CD4-positive, CD25-positive, alpha-beta regulatory T cell (primary cell): ENCODE measurements around the gene TSPAN4. TPM values are rescaled to one million over a fixed set of nuclear protein-coding genes. Genes with fewer than 3 reads are reported as not detected.
A peak's percentile ranks its signal among the peaks of the same experiment; 100 is the strongest.

ENCODE experiments used
- ATAC-seq, 2 donors: fragments of 150-1000 bp; cut with Tn5 transposase; one replicate each; pipeline ENCODE4 v1.10.0; 2021; ENCODE audit warnings: low read depth in 2 of 2, moderate number of reproducible peaks in 2 of 2, moderate library complexity in 1 of 2
- DNase-seq, 3 donors: peaks; one replicate each; pipeline versions ENCODE4 v3.0.0 to v3.0.0-alpha.2; 2012 to 2022; ENCODE audit warnings: mixed read lengths in 1 of 3
- H3K27ac ChIP-seq: one replicate; pipeline ENCODE4 v1.7.0; 2013; ENCODE audit warnings: mild to moderate bottlenecking, low read length; ENCODE audit not compliant: insufficient read depth, poor library complexity, severe bottlenecking
- H3K27me3 ChIP-seq: one replicate; pipeline ENCODE4 v1.7.0; 2013; ENCODE audit warnings: low read length; ENCODE audit not compliant: control insufficient read depth, insufficient read depth
- H3K36me3 ChIP-seq: one replicate; pipeline ENCODE4 v1.7.0; 2013; ENCODE audit warnings: mild to moderate bottlenecking, low read length, moderate library complexity; ENCODE audit not compliant: control insufficient read depth, insufficient read depth
- H3K4me1 ChIP-seq: 2 replicates; pipeline ENCODE4 v1.7.0; 2013; ENCODE audit warnings: mild to moderate bottlenecking, low read length; ENCODE audit not compliant: insufficient read depth, control insufficient read depth, poor library complexity, severe bottlenecking
- H3K4me3 ChIP-seq: one replicate; pipeline ENCODE4 v1.7.0; 2013; ENCODE audit warnings: low read depth, mild to moderate bottlenecking, low read length, moderate library complexity
- H3K9me3 ChIP-seq, 2 experiments: 1 replicate in 1 of 2; 2 replicates in 1 of 2; pipeline ENCODE4 v1.7.0; 2013; ENCODE audit warnings: low read length in 2 of 2, mild to moderate bottlenecking in 1 of 2, moderate library complexity in 1 of 2; ENCODE audit not compliant: control insufficient read depth in 2 of 2
- H3K27ac Mint-ChIP-seq, 3 donors: one replicate each; pipeline ENCODE4 v1.8.0; 2020 to 2022; ENCODE audit warnings: mild to moderate bottlenecking in 3 of 3, mixed read lengths in 3 of 3, moderate library complexity in 2 of 3
- H3K27me3 Mint-ChIP-seq: one replicate; pipeline ENCODE4 v1.8.0; 2022; ENCODE audit warnings: mild to moderate bottlenecking, mixed read lengths
- H3K36me3 Mint-ChIP-seq: one replicate; pipeline ENCODE4 v1.8.0; 2020; ENCODE audit warnings: mixed read lengths
- H3K4me1 Mint-ChIP-seq, 4 donors: one replicate each; pipeline ENCODE4 v1.8.0; 2020 to 2022; ENCODE audit warnings: mixed read lengths in 4 of 4, mild to moderate bottlenecking in 1 of 4
- H3K4me3 Mint-ChIP-seq, 4 donors: one replicate each; pipeline ENCODE4 v1.8.0; 2020 to 2022; ENCODE audit warnings: mild to moderate bottlenecking in 4 of 4, mixed read lengths in 4 of 4, moderate library complexity in 3 of 4
- H3K9me3 Mint-ChIP-seq, 7 donors: one replicate each; pipeline ENCODE4 v1.8.0; 2020 to 2022; ENCODE audit warnings: mixed read lengths in 7 of 7, mild to moderate bottlenecking in 3 of 7, moderate library complexity in 2 of 7
- polyA plus RNA-seq, 4 donors: library from polyadenylated mRNA; unstranded; fragments of 300-500 nt; fragmentation: Illumina TruSeq; gene quantifications; one replicate each; pipeline ENCODE4 v1.2.3, GENCODE V29; 2021
- total RNA-seq: library from RNA; stranded (reverse); gene quantifications from one replicate; pipeline ENCODE4 v1.2.3, GENCODE V29; 2022

The TSPAN4 gene
- total and polyA plus RNA-seq, 5 donors from 2014 or later, result 1.2 to 2.2 (median 1.6) TPM

- no peak overlapping the region for H3K4me3 Mint-ChIP-seq
- H3K27ac ChIP-seq, result no peak overlapping the region
- no peak for ATAC-seq
- H3K4me1 Mint-ChIP-seq, result peaks cover 0 to 1% (median 0%) of the 10 kb centered on the region in 4 donors
- no peak for DNase-seq
- H3K9me3 Mint-ChIP-seq, result no peaks in the 10 kb centered on the region
- peaks cover 12% of the 10 kb centered on the region for H3K36me3 ChIP-seq
- no peaks in the 10 kb centered on the region for H3K27me3 Mint-ChIP-seq
- no peak overlapping the region for H3K27ac Mint-ChIP-seq
- no peak overlapping the region for H3K4me3 ChIP-seq
- H3K36me3 Mint-ChIP-seq, result peaks cover 3% of the 10 kb centered on the region
- no peaks in the 10 kb centered on the region for H3K27me3 ChIP-seq
- no peaks in the 10 kb centered on the region for H3K4me1 ChIP-seq
- no peaks in the 10 kb centered on the region for H3K9me3 ChIP-seq
Measured at GRCh38 chr11:895331-896110, 52.9 kb downstream of the TSPAN4 start.

GRCh38 chr11:897253-898142 lies 54.8 kb downstream of the TSPAN4 start:
- H3K27ac Mint-ChIP-seq, result no peak overlapping the region
- peaks cover 8% of the 10 kb centered on the region for H3K36me3 Mint-ChIP-seq

GRCh38 chr11:898143-898511 lies 55.5 kb downstream of the TSPAN4 start:
- DNase-seq (peak in 1 of 3 donors; percentile 14), ATAC-seq (no peak)
- Mint-ChIP-seq H3K4me1 (peaks cover 0 to 5% (median under 1%) of the 10 kb centered on the region in 4 donors), H3K9me3 (no peaks in the 10 kb centered on the region), H3K27ac (no peak overlapping the region), H3K4me3 (no peak overlapping the region), H3K36me3 (peaks cover 8% of the 10 kb centered on the region), H3K27me3 (no peaks in the 10 kb centered on the region)
- Histone ChIP-seq H3K9me3 (no peaks in the 10 kb centered on the region), H3K27me3 (no peaks in the 10 kb centered on the region), H3K4me1 (no peaks in the 10 kb centered on the region), H3K4me3 (no peak overlapping the region), H3K36me3 (peaks cover 37% of the 10 kb centered on the region), H3K27ac (no peak overlapping the region)

More at GRCh38 chr11:897253-898142, 54.8 kb downstream of the TSPAN4 start:
- no peaks in the 10 kb centered on the region for H3K27me3 Mint-ChIP-seq
- ATAC-seq (no peak), DNase-seq (no peak)
- no peak overlapping the region for H3K27ac ChIP-seq
- H3K27me3 ChIP-seq, result no peaks in the 10 kb centered on the region
- H3K36me3 ChIP-seq, result peaks cover 31% of the 10 kb centered on the region
- no peak overlapping the region for H3K4me3 ChIP-seq
- H3K4me1 Mint-ChIP-seq, result peaks cover 0 to 5% (median under 1%) of the 10 kb centered on the region in 4 donors
- H3K4me1 ChIP-seq, result no peaks in the 10 kb centered on the region
- no peak overlapping the region for H3K4me3 Mint-ChIP-seq
- no peaks in the 10 kb centered on the region for H3K9me3 Mint-ChIP-seq
- H3K9me3 ChIP-seq, result no peaks in the 10 kb centered on the region

- Histone ChIP-seq H3K9me3 (no peaks in the 10 kb centered on the region), H3K27me3 (no peaks in the 10 kb centered on the region), H3K4me3 (no peak overlapping the region), H3K27ac (no peak overlapping the region), H3K4me1 (no peaks in the 10 kb centered on the region), H3K36me3 (peaks cover 40% of the 10 kb centered on the region)
- no peak for DNase-seq
- Mint-ChIP-seq H3K36me3 (peaks cover 8% of the 10 kb centered on the region), H3K4me3 (no peak overlapping the region), H3K4me1 (peaks cover 0 to 5% (median 0%) of the 10 kb centered on the region in 4 donors), H3K9me3 (no peaks in the 10 kb centered on the region), H3K27ac (no peak overlapping the region), H3K27me3 (no peaks in the 10 kb centered on the region)
- no peak for ATAC-seq
Measured at GRCh38 chr11:898540-899190, 56.0 kb downstream of the TSPAN4 start.

- H3K4me1 ChIP-seq, result no peaks in the 10 kb centered on the region
- H3K4me3 ChIP-seq, result no peak overlapping the region
- Mint-ChIP-seq H3K36me3 (peaks cover 14% of the 10 kb centered on the region), H3K27ac (no peak overlapping the region), H3K9me3 (no peaks in the 10 kb centered on the region), H3K4me1 (peaks cover 0 to 5% (median 0%) of the 10 kb centered on the region in 4 donors), H3K4me3 (no peak overlapping the region), H3K27me3 (no peaks in the 10 kb centered on the region)
- ATAC-seq, result no peak
- no peaks in the 10 kb centered on the region for H3K27me3 ChIP-seq
- no peak overlapping the region for H3K27ac ChIP-seq
- peaks cover 48% of the 10 kb centered on the region for H3K36me3 ChIP-seq
- H3K9me3 ChIP-seq, result no peaks in the 10 kb centered on the region
- DNase-seq, result no peak
Measured at GRCh38 chr11:899724-900123, 57.1 kb downstream of the TSPAN4 start.

GRCh38 chr11:900545-900944 lies 57.9 kb downstream of the TSPAN4 start:
- DNase-seq (no peak), ATAC-seq (no peak)
- Histone ChIP-seq H3K36me3 (peaks cover 48% of the 10 kb centered on the region), H3K27me3 (no peaks in the 10 kb centered on the region), H3K4me1 (no peaks in the 10 kb centered on the region), H3K9me3 (no peaks in the 10 kb centered on the region), H3K4me3 (no peak overlapping the region), H3K27ac (no peak overlapping the region)
- Mint-ChIP-seq H3K4me3 (no peak overlapping the region), H3K9me3 (no peaks in the 10 kb centered on the region), H3K36me3 (peaks cover 15% of the 10 kb centered on the region), H3K27ac (no peak overlapping the region), H3K4me1 (peaks cover 0 to 5% (median 0%) of the 10 kb centered on the region in 4 donors), H3K27me3 (no peaks in the 10 kb centered on the region)

- Mint-ChIP-seq H3K4me3 (peak overlapping the region in 1 of 4 donors; percentile 68), H3K9me3 (no peaks in the 10 kb centered on the region), H3K36me3 (peaks cover 17% of the 10 kb centered on the region), H3K4me1 (peaks cover 0 to 5% (median 0%) of the 10 kb centered on the region in 4 donors), H3K27me3 (no peaks in the 10 kb centered on the region), H3K27ac (no peak overlapping the region)
- H3K4me3 ChIP-seq, result no peak overlapping the region
- DNase-seq (no peak), ATAC-seq (no peak)
- H3K36me3 ChIP-seq, result peaks cover 48% of the 10 kb centered on the region
- H3K27me3 ChIP-seq, result no peaks in the 10 kb centered on the region
- no peaks in the 10 kb centered on the region for H3K4me1 ChIP-seq
- no peaks in the 10 kb centered on the region for H3K9me3 ChIP-seq
- no peak overlapping the region for H3K27ac ChIP-seq
Measured at GRCh38 chr11:901452-902061, 58.9 kb downstream of the TSPAN4 start.
